Esophagus mucosa (tissue), 1 donor: ENCODE data around the gene UNC13B. TPM values are rescaled to one million over a fixed set of nuclear protein-coding genes. Genes with fewer than 3 reads are reported as not detected.
"Not testable (repeated sequence)": the region's sequence is repeated elsewhere in the genome, so short reads cannot be mapped to it uniquely, and the experiment has no call there.

Source experiments
- ATAC-seq: fragments of 200-7000 bp; cut with Tn5 transposase; one replicate; pipeline ENCODE4 v1.9.1; 2020
- total RNA-seq: library from RNA; stranded (reverse); gene quantifications from one replicate; pipeline ENCODE4 v1.2.4, GENCODE V29; 2023
- donor health status: DM: yes; HTN: yes; CAD: no.

UNC13B gene
- total RNA-seq, 1 donor from 2014 or later: 31.0 TPM

- ATAC-seq: no peak
Observed at GRCh38 chr9:35163413-35163812, 1.6 kb downstream of the UNC13B start.

- no peak for ATAC-seq
Observed at GRCh38 chr9:35164711-35165110, 2.9 kb downstream of the UNC13B start.

GRCh38 chr9:35167429-35167828, 5.6 kb downstream of the UNC13B start:
- ATAC-seq: not testable (repeated sequence)

- ATAC-seq: no peak
Observed at GRCh38 chr9:35168963-35169362, 7.2 kb downstream of the UNC13B start.

GRCh38 chr9:35172878-35173277, 11.1 kb downstream of the UNC13B start:
- no peak for ATAC-seq

GRCh38 chr9:35177520-35177919, 15.7 kb downstream of the UNC13B start:
- ATAC-seq: peak; percentile 55

- ATAC-seq: no peak
Observed at GRCh38 chr9:35179347-35180280, 17.8 kb downstream of the UNC13B start.

- ATAC-seq: no peak
Observed at GRCh38 chr9:35180801-35181200, 19.0 kb downstream of the UNC13B start.

- ATAC-seq: not testable (repeated sequence)
Observed at GRCh38 chr9:35182401-35182800, 20.6 kb downstream of the UNC13B start.

GRCh38 chr9:35182996-35183754, 21.4 kb downstream of the UNC13B start:
- not testable (repeated sequence) for ATAC-seq

- not testable (repeated sequence) for ATAC-seq
Observed at GRCh38 chr9:35183755-35184480, 22.1 kb downstream of the UNC13B start.

- peak; percentile 26 for ATAC-seq
Observed at GRCh38 chr9:35186524-35186923, 24.7 kb downstream of the UNC13B start.

- ATAC-seq: no peak
Observed at GRCh38 chr9:35190203-35190602, 28.4 kb downstream of the UNC13B start.

- no peak for ATAC-seq
Observed at GRCh38 chr9:35191105-35191504, 29.3 kb downstream of the UNC13B start.

- no peak for ATAC-seq
Observed at GRCh38 chr9:35193762-35194161, 32.0 kb downstream of the UNC13B start.

- no peak for ATAC-seq
Observed at GRCh38 chr9:35195683-35196082, 33.9 kb downstream of the UNC13B start.

- ATAC-seq: no peak
Observed at GRCh38 chr9:35198191-35198590, 36.4 kb downstream of the UNC13B start.

GRCh38 chr9:35203528-35203927, 41.7 kb downstream of the UNC13B start:
- ATAC-seq: no peak

GRCh38 chr9:35205340-35205739, 43.5 kb downstream of the UNC13B start:
- ATAC-seq: no peak

GRCh38 chr9:35211854-35212253, 50.0 kb downstream of the UNC13B start:
- no peak for ATAC-seq

- no peak for ATAC-seq
Observed at GRCh38 chr9:35220659-35221338, 59.0 kb downstream of the UNC13B start.

GRCh38 chr9:35225677-35226076, 63.9 kb downstream of the UNC13B start:
- ATAC-seq: no peak
